CD4-positive, alpha-beta T cell treated with Interleukin-10 for 1 hour (primary cell): ENCODE measurements around the gene PLXNB2.
"Not testable (repeated sequence)": the region's sequence is repeated elsewhere in the genome, so short reads cannot be mapped to it uniquely, and the experiment has no call there.

Source experiments
- DNase-seq: peaks from one replicate; pipeline ENCODE4 v3.0.0-alpha.2; 2020

Gene PLXNB2

DNA sequence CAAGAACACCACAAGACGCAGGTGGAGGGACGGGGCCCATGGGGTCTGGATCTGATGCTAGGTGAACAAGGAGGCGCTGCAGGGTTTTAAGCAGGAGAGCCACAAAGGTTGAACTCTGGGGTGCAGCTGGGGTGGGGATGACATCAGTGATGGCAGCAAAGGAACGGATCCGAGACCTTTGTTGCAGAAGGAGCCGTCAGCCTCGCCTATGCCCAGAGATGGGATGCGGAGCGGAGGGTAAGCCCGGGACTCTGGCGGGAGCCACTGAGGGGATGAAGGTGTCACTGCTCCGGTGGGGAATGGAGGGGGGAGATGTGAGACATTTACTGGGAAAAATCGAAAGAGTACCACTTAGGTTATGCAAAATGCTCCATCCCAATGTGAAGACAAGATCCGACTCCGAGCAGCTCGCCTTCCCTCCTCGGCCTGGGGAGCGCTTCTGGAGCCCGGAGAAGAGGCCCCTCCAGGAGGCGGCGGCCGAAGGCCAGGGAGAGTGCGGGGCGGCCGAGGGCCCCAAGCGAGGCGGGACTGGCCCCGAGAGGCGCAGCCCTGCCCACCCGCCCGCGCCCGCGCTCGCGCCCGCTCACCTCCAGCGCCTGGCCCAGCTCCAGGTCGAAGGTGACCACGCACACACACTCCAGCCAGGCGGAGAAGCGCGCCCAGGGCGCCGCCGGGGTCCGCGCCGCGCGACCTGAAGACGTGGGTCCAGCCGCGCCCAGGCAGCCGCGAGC, 18.9 kb upstream of the PLXNB2 start:
- DNase-seq = no peak

DNA sequence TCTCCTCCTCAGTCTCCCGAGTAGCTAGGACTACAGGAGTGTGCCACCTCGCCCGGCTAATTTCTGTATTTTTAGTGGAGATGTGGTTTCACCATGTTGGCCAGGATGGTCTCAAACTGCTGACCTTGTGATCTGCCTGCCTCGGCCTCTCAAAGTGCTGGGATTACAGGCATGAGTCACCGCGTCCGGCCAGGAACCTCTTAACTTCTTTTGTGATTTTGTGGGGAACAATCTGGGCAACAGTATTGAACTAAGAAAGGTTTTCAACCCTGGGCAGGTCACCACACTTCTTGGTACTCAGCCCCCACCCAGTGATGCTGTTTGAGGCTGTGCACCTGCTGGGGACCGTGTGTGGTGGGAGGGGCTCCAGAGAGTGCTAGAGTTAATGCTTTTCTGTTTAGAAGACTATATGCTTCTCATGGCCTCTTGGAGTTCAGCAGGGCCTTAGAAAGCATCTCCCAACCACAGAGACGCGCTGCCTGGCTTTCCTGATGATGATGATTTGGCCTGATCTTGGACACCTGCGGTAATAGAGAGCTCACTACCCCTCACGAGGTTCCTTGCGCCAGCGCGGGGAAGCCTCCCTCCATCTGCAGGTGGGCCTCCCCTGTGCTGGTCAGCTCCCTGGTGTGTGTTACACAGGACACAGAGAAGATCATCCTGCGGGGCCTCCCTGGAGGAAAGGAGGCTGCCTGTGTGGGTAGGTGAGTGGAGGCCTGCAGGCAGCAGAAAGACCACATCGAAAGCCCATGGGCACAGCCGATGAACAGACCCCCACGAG, 18.2 kb upstream of the PLXNB2 start:
- no peak for DNase-seq

DNA sequence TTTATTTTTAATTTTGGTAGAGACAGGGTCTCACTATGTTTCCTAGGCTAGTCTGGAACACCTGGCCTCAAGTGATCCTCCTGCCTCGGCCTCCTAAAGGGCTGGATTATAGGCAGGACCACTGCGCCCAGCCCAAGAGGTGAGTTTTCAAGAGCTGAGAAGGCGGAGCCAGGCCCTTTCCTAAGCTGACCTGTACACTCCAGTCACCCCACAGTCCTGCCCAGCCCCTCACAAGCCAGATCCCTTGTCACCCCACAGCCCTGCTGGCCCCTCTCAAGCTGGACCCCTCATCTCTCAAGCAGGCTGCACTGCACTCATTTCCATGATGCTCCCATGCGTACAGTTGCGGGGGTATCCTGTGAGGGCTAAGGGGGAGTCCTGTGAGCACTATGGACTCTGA, 16.5 kb upstream of the PLXNB2 start:
- no peak for DNase-seq

DNA sequence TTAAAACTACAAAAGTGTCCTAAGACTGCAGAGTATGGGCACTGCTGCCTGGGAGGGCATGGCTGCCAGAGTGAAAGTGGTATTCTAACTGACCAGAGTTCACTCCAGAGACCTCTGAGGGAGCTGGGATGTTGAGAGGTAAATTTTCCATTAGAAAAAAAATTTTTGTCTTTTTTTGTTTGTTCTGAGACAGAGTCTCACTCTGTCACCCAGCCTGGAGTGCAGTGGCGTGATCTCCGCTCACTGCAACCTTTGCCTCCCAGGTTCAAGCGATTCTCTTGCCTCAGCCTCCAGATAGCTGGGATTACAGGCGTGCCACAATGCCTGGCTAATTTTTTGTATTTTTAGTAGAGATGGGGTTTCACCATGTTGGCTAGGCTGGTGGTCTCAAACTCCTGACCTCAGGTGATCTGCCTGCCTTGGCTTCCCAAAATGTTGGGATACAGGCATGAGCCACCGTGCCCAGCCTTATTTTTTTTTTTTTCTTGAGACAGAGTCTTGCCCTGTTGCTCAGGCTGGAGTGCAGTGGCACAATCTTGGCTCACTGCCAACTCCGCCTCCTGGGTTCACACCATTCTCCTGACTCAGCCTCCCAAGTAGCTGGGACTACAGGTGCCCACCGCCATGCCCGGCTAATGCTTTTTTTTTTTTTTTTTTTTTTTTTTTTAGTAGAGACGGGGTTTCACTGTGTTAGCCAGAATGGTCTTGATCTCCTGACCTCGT, 15.1 kb upstream of the PLXNB2 start:
- not testable (repeated sequence) for DNase-seq

DNA sequence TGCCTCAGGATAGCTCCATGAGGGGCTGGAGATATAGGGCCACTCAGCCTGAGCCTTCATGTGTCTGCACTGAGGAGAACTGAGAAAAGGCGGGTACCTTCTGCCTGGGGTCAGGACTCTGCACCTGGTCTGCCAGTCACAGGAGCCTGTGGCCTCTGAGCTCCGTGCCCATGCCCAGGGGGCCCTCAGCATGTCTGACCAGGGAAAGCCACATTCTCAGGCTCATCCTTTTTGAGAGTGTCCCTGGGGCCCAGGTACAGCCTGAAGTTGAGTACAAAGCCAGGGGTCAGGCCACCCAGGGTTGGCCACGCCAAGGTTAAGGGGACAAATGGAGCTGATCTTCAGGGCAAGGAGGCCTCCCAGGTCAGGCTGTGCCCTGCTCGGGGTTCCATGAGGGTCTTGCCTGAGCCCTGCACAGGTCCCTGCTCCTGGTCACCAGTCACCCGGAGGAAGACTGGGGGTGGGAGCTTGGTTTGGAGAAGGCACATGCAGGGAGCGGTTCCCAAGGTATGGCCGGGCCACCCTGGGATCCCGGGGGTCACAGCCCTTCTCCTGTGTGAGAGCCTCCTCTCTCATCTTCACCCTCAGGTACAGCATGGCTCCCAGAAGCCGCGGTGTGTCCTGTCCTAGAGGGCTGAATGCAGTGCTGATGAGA, 13.4 kb upstream of the PLXNB2 start:
- DNase-seq = no peak

DNA sequence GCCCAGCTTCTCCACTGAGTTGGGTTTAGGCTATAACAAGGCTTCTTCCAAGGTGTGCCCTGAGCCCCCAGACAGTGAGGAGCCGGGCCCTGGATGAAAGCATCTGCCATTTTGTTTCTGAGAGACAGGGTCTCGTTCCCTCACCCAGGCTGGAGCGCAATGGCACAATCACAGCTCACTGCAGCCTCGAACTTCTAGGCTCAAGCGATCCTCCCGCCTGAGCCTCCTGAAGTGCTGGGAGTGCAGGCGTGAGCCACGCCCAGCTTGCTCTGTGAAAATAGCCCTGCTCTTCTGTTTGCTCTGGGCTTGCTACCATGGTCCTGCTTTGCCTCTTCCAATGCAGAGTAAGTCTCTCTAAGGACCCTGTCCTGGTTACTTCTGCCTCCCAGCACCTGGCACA, 12.7 kb upstream of the PLXNB2 start:
- DNase-seq = no peak

DNA sequence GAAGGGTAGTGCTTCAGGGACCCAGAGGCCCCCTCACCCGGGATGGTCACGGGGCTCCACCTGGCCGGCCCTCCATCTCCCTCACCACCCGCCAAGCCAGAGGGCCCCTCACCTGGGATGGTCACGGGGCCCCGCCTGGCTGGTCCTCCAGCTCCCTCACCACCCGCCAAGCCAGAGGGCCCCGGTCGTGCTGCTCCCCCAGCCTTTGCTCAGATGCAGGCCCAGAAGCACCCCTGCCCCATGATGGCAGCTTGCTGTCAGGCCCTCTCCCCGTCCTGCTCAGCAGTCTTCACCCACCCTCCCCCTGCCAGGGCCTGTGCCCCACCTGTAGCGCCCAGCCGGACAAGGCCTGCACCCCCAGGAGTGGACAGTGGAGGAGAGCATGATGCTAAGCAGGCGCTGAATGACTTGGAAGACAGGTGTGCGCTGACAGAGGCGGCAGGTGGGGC, 12.1 kb upstream of the PLXNB2 start:
- no peak for DNase-seq

DNA sequence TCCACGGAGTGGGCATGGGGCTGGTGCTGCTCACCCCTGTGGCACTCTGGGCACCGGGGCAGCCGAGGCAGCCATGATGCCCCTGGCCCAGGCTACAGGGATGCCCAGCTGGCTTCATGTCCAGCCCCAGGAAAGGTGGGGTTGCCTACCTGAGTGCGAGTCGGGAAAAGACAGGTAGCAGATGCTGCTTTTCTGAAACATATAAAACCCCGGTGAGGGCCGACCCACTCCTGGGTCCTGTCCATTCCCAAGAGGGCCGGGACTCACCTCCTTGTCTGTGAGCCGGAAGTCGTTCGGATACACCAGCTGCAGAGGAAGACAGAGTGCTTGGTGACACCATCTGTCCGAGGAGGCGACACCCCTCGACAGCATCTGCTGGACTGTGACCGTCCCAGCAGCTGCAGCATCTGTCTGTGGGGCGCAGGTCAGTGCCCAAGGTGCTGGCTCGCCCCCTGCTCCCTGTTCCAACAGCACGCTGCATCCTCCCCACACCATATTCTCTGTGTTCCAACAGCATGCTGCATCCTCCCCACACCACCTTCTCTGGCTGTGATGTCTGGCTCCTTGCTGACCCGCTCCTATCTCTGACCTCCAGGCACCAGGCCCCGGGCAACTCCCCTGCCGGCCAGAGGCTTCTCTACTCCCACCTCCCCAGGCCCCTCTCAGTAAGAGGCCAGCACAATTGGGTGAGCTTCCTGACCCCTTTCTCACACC, 11.4 kb upstream of the PLXNB2 start:
- no peak for DNase-seq

DNA sequence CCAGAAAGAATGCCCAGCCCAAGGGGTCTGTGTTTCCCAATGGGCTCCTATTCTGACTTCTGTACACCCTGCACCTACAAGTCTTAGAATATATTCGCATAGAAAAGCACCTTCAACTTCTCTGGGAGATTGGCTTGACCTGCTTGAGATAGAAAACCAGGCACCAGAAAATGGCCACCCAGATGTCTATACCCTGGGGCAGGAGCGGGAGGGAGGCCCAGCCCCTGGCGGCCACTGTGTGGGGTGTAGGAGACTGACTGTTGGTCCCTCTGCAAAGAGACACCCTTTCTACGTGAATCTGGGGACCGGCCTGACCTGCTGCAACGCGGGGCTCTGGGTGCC, 10.9 kb upstream of the PLXNB2 start:
- no peak for DNase-seq

DNA sequence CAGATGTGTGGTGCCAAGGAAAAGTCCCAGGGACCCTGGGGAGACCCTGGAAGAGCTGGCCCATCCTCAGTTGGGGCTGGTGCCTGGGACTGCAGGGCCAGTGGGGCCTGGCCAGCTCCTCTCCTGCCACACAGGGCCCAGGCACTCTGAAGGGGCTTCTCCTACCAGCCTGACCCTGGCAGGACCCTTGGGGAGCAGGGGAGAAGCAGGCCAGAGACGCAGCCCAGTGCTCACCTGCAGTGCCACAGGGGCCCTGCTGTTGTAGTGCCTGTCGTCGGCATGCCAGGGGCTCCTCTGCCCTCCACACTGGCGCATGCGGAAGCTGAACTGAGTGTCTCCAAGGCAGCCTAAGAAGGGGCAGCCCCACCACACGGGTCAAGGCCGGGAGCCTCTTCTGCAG, 10.2 kb upstream of the PLXNB2 start:
- DNase-seq = no peak

DNA sequence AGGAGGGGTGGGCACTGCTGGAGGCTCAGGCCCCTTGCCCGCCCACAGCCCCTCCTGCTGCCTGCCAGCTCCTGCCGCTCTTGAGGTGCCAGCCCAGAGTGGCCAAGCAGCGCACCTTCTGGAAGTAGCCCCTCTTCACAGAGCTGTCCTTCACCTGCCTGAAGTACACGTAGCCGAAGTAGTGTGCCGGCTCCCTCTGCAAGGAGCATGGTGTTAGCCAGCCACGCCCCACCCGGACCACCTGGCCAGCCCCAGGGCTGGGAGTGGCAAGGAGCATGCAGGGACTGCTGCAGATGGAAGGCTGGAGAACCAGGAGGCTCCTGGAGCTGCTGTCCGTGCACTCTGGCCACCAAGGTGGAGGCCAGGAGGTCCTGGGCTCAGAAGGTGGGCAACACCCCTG, 9.7 kb upstream of the PLXNB2 start:
- DNase-seq = no peak

DNA sequence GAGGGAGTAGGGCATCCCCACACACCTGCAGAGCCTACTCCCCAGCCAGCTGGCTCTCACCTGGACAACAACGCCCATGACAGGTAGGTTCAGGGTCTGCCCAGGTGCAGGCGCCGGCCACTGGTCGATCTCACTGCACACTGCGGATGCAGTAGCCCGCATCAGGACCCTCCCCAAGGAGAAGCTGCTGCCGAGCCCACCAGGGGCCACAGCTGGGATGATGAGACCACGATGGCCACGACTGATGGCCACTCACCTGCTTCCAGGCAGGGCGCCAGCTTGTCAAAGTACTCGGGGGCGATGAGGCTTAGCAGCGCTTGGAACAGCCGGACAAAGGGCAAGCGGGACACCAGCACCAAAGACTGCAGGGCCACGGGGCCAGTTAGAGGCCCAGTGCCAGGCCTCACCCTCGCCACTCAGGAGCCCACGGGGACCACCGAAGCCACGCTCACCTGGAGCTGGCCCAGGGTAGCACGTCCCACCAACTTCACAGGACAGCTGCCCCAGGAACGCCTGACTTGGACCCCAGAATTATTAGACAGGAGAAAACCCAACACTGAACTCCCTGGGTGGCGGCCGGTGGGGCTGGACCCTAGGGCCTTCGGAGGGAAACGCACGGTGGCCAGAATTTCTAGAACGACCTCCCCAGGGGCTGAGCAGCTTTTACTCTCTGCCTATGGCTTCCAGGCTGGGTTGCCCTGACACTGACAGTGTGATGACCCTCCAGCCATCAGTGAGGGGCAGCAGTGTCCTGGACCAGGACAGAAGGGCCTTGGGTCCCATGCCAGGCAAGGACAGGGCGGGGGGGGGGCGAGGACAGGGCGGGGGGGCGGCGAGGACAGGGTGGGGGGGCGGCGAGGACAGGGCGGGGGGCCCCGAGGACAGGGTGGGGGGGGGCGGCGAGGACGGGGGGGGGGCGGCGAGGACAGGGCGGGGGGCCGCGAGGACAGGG, 8.9 kb upstream of the PLXNB2 start:
- no peak for DNase-seq

DNA sequence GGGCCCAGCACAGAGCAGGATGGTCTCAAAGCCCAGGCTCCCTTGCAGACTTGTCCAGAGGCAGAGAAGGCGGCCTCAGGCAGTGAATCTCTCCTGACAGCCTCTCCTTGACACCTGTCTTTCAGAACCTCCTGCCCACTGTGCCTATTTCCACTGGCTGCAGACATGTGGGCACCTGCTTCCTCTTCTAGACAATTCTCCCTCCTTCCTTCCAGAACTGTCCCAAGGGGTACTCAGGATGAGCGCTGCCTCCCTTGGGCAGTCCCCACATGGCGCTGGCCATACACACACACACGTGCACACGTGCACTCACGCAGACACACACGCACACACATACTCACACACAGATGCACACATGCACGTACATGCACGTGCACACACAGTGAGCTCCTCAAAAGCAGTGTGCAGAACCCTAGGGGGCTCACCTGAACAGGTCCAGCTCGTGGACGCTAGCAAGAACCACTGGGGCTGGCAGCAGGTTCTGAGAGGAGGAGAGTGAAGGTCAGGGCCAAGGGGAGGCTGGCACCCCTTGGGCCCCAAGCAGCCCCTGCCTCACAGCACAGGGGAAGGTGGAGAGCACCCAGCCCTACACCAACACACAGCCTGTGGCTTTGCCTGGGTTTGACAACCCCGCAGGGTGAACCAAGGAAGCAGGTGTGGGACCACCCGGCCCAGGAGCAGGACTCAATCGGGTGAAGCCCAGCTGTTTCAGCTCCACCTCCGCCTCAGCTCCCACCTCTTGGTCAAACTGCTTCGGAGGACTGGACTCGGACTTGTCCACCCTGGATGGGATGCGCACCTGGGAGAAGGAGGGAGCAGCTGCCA, 8.1 kb upstream of the PLXNB2 start:
- no peak for DNase-seq

DNA sequence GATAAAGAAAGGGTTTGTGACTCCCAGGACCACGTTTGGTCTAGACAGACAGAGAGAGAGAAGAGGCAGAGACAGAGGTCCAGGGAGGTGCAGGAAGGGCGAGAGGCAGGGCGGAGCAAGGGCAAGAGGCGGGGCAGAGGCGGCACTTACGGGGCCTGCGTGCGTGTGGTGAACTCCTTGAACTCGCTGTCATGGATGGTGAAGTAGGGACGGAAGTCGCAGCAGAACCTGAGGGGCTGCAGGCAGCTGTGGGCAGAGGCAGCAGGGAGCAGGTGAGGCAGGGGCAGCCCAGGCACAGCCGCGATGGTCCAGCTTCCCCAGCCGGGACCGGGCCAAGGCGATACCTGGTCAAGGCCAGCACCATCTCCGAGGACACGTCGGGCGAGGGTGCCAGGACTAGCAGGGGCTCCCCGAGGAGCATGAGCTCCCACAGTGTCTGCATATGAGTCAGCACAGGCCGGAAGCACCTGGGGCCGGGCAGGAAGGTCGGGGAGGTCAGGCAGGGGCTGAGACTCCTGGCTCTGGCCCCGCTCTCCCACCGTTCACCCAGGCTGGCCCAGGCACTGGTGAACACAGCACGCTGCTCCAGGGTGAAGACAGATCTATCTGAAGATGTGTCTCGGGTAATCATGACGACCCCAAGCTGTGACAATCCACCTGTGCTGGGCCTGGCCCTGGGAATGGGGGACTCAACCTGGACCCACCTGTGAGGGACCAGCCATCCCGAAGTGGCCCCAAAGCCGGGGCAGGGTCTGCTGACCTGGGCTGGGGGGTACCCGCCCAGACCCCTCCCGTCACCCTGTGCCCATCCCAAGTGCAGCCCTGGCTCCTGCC, 7.2 kb upstream of the PLXNB2 start:
- DNase-seq = peak; percentile 77

DNA sequence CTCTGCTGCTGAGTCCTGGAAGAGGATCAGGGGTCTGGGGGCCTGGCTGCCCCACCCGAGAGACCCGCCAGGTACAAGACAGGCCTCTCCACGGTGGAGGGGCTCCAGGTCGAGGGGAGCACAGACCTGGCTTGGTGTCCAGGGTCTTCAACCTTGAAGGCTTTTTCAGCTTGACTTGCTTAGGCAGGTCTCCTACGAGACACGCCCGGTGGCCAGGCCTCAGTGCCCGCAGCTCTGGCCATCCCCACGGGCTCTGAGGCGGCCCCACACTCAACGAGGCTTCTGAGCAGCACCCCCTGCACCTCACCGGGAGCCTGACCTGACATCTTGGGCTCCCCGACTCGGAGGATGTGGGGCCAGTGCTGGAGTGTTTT, 6.6 kb upstream of the PLXNB2 start:
- no peak for DNase-seq

DNA sequence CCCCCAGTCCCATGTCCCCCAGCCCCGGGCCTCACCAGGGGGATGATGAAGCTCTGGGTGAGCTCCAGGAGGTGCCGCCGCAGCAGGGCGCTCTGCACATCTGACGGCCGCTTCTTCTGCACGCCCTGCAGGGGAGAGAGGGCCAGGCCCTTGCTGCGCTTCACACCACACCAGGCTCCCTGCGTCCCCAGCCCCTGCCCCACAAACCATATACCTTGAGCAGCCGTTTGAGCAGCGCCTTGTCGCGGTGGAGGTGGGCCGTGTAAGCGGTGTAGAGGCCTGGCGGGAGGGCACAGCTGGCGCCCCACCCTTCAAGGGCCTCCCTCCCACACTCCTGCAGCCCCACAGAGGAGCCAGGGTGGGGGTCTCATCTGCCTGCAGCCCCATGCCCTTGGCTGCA, 6.2 kb upstream of the PLXNB2 start:
- DNase-seq = no peak

DNA sequence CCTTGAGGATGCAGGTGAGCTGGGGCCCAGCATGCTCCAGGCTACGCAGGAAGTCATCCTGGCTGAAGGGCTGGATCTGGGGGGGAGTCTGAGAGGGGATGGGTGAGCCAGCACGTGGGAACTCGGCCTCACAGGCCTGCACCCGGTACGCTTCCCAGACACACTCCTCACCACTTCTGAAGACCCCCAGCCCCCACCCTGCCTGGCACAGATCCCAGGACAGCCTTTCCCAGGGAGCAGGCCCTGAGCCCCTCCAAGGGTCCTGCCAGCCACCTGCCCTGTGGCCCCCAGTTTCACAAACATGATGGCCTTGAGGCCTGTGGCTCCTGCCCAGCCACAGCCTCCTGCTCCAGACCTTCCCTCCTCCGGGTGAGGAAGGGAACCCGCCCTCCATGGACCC, 5.6 kb upstream of the PLXNB2 start:
- no peak for DNase-seq

DNA sequence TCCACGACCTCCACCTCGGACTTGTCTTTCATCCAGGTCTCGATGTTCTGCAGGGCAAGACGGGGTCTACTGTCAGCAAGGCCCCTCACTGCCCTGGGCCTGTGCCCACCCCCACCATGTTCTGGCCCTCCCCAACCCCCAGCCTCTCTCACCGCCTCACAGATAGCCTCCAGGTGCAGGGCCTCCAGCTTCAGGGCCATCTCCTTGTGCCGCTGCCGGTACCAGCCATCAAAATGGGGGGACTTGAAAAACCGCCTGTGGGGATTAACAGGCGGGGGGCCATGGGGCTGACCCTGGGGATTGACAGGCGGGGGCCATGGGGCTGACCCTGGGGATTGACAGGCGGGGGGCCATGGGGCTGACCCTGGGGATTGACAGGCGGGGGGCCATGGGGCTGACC, 4.9 kb upstream of the PLXNB2 start:
- no peak for DNase-seq

DNA sequence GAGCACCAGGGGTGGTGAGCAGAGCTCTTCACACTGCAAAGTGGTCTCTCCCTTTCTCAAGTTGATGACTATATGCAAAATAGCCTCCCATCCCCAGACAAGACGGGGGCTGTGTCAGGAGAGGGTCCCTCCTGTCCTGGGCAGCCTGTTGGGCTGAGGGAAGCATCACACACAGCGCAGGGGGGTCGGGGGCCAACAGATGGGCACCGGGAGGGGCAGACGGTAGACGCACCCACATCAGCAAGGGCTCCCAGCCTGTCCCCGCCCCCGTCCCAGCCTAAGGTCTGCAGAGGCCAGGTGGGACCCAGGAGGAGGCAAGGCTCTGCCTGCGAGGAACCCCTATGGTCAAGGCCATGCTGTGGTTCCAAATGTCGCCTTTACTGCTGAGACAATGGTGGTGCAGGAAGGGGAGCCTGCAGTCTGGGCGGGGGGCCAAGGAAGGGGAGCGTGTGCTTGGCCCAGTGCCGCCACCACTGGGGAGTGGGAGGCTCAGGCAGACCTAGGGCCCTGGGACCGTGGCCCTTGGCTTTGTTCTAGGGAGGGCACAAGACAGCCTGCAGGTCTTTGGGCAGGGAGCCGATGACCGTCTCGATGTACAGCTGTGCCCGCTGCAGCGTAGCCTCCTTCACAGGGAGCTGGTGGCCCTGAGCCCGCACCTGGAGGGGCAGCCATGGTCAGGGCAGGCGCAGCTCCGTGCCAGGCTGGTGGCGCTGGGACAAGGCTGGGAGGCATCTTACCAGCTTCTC, 4.3 kb upstream of the PLXNB2 start:
- no peak for DNase-seq
